Measurements from ENCODE around the gene ITIH1. TPM values are rescaled to one million over a fixed set of nuclear protein-coding genes. Genes with fewer than 3 reads are reported as not detected.

Gene ITIH1
- total RNA-seq, 1 experiment from 2014 or later, result not detected

DNA sequence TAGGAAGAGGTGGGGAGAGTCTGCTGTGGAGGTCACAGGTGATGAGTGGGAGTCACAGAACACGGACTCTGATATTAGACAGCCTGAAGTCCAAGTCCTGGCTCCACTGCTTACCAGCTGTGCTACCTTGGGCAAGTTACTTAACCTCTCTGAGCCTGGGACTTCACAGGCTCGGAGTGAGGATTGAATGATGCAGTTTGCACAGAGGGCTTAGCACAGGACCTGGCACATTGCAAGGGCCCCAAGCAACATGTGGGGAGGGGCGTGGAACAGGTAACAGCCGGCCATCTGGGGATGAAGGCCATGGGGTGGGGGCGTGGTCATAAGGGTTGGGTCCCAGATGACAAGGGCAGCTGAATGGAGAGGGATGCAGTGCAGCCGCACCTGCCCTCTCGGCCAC is 12.9 kb downstream of the ITIH1 start:
- Histone ChIP-seq H3K27ac (ENCODE audit: insufficient read length, low read depth, low read length) (no peak overlapping the region), H4K20me1 (ENCODE audit: control insufficient read depth, insufficient read depth, insufficient read length) (no peaks in the 10 kb centered on the region), H3K18ac (ENCODE audit: insufficient read length, low read depth, low read length) (no peak overlapping the region), H3K4ac (ENCODE audit: low read depth, low read length) (no peak overlapping the region), H3K27me3 (ENCODE audit: insufficient read depth, low read length) (no peaks in the 10 kb centered on the region), H3K79me2 (ENCODE audit: insufficient read depth, low read length) (no peaks in the 10 kb centered on the region), H4K91ac (ENCODE audit: insufficient read length, low read depth, low read length) (no peak overlapping the region), H3K9ac (ENCODE audit: extremely low read depth, insufficient read length, low read length) (no peak overlapping the region), H2AK5ac (ENCODE audit: insufficient read length, low read length) (no peak overlapping the region), H3K4me2 (ENCODE audit: insufficient read depth, insufficient read length, low read length) (no peak overlapping the region), H2BK5ac (ENCODE audit: insufficient read length, low read length) (no peak overlapping the region), H3K23ac (ENCODE audit: insufficient read length, low read depth, low read length) (no peak overlapping the region), H4K8ac (replicated peaks; ENCODE audit: insufficient read length, low read depth, low read length) (no peak overlapping the region), H4K5ac (ENCODE audit: insufficient read length, low read depth, low read length) (no peak overlapping the region), H2BK20ac (ENCODE audit: low read depth, low read length, poor library complexity, severe bottlenecking) (no peak overlapping the region), H2BK120ac (ENCODE audit: low read depth, low read length, poor library complexity, severe bottlenecking) (no peak overlapping the region), H2BK15ac (ENCODE audit: low read depth, low read length) (no peak overlapping the region), H3K14ac (ENCODE audit: insufficient read depth, low read length) (no peak overlapping the region; the same call in 1 of the 2 replicates), H3K23me2 (ENCODE audit: insufficient read length, low read depth, low read length, poor library complexity, severe bottlenecking) (no peaks in the 10 kb centered on the region), H2AFZ (ENCODE audit: low read length) (no peak overlapping the region), H3K56ac (ENCODE audit: insufficient read length, low read depth, low read length) (no peak overlapping the region), H2BK12ac (ENCODE audit: insufficient read length, low read depth, low read length) (no peak overlapping the region), H3K4me1 (ENCODE audit: insufficient read depth, low read length) (no peaks in the 10 kb centered on the region), H3K79me1 (ENCODE audit: insufficient read depth, low read depth, low read length, poor library complexity, severe bottlenecking) (no peaks in the 10 kb centered on the region), H3K9me3 (ENCODE audit: control insufficient read depth, low read depth, low read length) (no peaks in the 10 kb centered on the region), H3T11ph (ENCODE audit: low read length) (no peak overlapping the region)
- H3K4me1 Mint-ChIP-seq, result no peaks in the 10 kb centered on the region
- H3K36me3 Mint-ChIP-seq (ENCODE audit: insufficient read depth in 1 of 3, low read depth in 3 of 3), result no peaks in the 10 kb centered on the region; a peak in 1 of 7 replicates
- H3K9me3 Mint-ChIP-seq, result no peaks in the 10 kb centered on the region; a peak in 1 of 5 replicates
- peaks cover 2% of the 10 kb centered on the region for H3K27me3 Mint-ChIP-seq (ENCODE audit: low read depth)
- TF ChIP-seq, protein P1, sequence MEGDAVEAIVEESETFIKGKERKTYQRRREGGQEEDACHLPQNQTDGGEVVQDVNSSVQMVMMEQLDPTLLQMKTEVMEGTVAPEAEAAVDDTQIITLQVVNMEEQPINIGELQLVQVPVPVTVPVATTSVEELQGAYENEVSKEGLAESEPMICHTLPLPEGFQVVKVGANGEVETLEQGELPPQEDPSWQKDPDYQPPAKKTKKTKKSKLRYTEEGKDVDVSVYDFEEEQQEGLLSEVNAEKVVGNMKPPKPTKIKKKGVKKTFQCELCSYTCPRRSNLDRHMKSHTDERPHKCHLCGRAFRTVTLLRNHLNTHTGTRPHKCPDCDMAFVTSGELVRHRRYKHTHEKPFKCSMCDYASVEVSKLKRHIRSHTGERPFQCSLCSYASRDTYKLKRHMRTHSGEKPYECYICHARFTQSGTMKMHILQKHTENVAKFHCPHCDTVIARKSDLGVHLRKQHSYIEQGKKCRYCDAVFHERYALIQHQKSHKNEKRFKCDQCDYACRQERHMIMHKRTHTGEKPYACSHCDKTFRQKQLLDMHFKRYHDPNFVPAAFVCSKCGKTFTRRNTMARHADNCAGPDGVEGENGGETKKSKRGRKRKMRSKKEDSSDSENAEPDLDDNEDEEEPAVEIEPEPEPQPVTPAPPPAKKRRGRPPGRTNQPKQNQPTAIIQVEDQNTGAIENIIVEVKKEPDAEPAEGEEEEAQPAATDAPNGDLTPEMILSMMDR (conservative IDR thresholded peaks at IDR 0.05), result no peak
- H3K4me3 Mint-ChIP-seq, result no peak overlapping the region
- no CpG with 5 or more reads among the region's 7 CpGs for WGBS (ENCODE audit: extremely low coverage, insufficient read length, low lambda C conversion rate)
- DNase-seq, result no peak
- H3K27ac Mint-ChIP-seq, result no peak overlapping the region; a peak in 1 of 7 replicates
